OCI-LY3 (cell line): ENCODE measurements around the gene HOXA9.

ENCODE experiments used
- CTCF ChIP-seq: fragments of 200-600, 300-600 bp; sonication (generic); IDR thresholded peaks from 2 replicates; pipeline ENCODE4 v1.5.1; 2014; ENCODE audit warnings: antibody characterized with exemption, low read length, low read depth
- EZH2phosphoT487 ChIP-seq: fragments of 200-600 bp; shearing (Covaris generic); IDR thresholded peaks from 2 replicates; pipeline ENCODE4 v1.6.1; 2018; ENCODE audit warnings: antibody characterized with exemption, mixed run types, low read depth

- no peak for TF ChIP-seq CTCF
- no peak for TF ChIP-seq EZH2phosphoT487
These were observed 7.5 kb downstream of the HOXA9 start for GRCh38 chr7:27157702-27158431.
